K562 (cell line): Measurements from ENCODE around the gene HSPA1L. TPM values are rescaled to one million over a fixed set of nuclear protein-coding genes. Genes with fewer than 3 reads are reported as not detected.

Experiments
- ATAC-seq: fragments of 200-7000 bp; cut with Tn5 transposase; 3 replicates; pipeline ENCODE4 v1.9.1; 2020; ENCODE audit warnings: moderate library complexity
- BruUV-seq: library from RNA; stranded (reverse); fragments of 400-500 nt; replicated peaks from 2 replicates; lab custom pipeline; 2021; lab: Mats Ljungman, UMichigan
- CTCF ChIA-PET: fragments of 300-600 bp; formaldehyde crosslinking; extraction: SDS; loops from one replicate; lab custom pipeline; 2021; ENCODE audit warnings: low intra/inter-chr PET ratio; lab: Yijun Ruan, JAX
- POLR2A ChIA-PET: fragments of 300-600, 350-650 bp; sonication (Branson Sonifier 250); formaldehyde crosslinking; extraction: SDS; loops from one replicate; lab custom pipeline; 2021; ENCODE audit warnings: antibody characterized with exemption, inconsistent platforms; lab: Yijun Ruan, JAX
- DNase-seq, 4 experiments: peaks; one replicate each; pipeline versions ENCODE4 v3.0.0 to v3.0.0-alpha.2; 2011 to 2018; ENCODE audit warnings: low spot score in 3 of 4, mixed read lengths in 3 of 4; ENCODE audit errors: extremely low read depth in 1 of 4
- FAIRE-seq: peaks from 2 replicates; lab custom pipeline; 2011; peaks lifted over from hg19 to GRCh38; lab: Jason Lieb, UNC
- H2AFZ ChIP-seq: 2 replicates; pipeline ENCODE4 v1.6.0; 2011; ENCODE audit warnings: low read depth, low read length, control low read depth, inconsistent platforms
- H3K27ac ChIP-seq: fragments of 200-600 bp; 3 replicates; pipeline ENCODE4 v1.8.0; 2011; ENCODE audit warnings: low read depth, mild to moderate bottlenecking, control low read depth, inconsistent platforms, low read length, moderate library complexity, mixed read lengths; ENCODE audit errors: extremely low read depth
- H3K27me3 ChIP-seq, 2 experiments: fragments of 300-600 bp in 1 of 2; 2 replicates in 1 of 2; 3 replicates in 1 of 2; pipeline versions ENCODE4 v1.6.0 to v1.8.0; 2011; ENCODE audit warnings: inconsistent platforms in 2 of 2, low read length in 2 of 2, mild to moderate bottlenecking in 1 of 2, mixed read lengths in 1 of 2, moderate library complexity in 1 of 2; ENCODE audit not compliant: control insufficient read depth in 2 of 2, insufficient read depth in 2 of 2
- H3K36me3 ChIP-seq: fragments of 300-600 bp; 3 replicates; pipeline ENCODE4 v1.8.0; 2011; ENCODE audit warnings: mild to moderate bottlenecking, low read length, inconsistent platforms; ENCODE audit not compliant: control insufficient read depth, insufficient read depth
- H3K4me1 ChIP-seq, 2 experiments: fragments of 200-600 bp in 1 of 2; replicated peaks in 1 of 2; 2 replicates in 1 of 2; 3 replicates in 1 of 2; pipeline versions ENCODE4 v1.5.1 to v1.8.0; 2011; ENCODE audit warnings: inconsistent platforms in 2 of 2, low read length in 2 of 2, mild to moderate bottlenecking in 1 of 2, mixed read lengths in 1 of 2, moderate library complexity in 1 of 2; ENCODE audit not compliant: control insufficient read depth in 2 of 2, insufficient read depth in 2 of 2
- H3K4me2 ChIP-seq: 2 replicates; pipeline ENCODE4 v1.6.1; 2011; ENCODE audit warnings: low read length, control low read depth, inconsistent platforms, mixed read lengths; ENCODE audit not compliant: insufficient read depth
- H3K4me3 ChIP-seq: fragments of 200-600 bp; sonication (generic), shearing (Covaris generic); 2 replicates; pipeline ENCODE4 v1.5.1; 2016; ENCODE audit warnings: control low read depth, inconsistent platforms
- H3K79me2 ChIP-seq: fragments of 200-600 bp; 3 replicates; pipeline ENCODE4 v1.8.0; 2011; ENCODE audit warnings: low read length, inconsistent platforms; ENCODE audit not compliant: control insufficient read depth, insufficient read depth
- H3K9ac ChIP-seq, 2 experiments: 2 replicates each; pipeline versions ENCODE4 v1.6.0 to v1.6.1; 2011; ENCODE audit warnings: low read depth in 2 of 2, low read length in 2 of 2, control low read depth in 1 of 2, inconsistent platforms in 1 of 2, mild to moderate bottlenecking in 1 of 2, mixed read lengths in 1 of 2; ENCODE audit not compliant: insufficient read depth in 1 of 2
- H3K9me1 ChIP-seq: one replicate; pipeline ENCODE4 v1.6.0; 2011; ENCODE audit warnings: inconsistent platforms, mild to moderate bottlenecking, low read length, moderate library complexity; ENCODE audit not compliant: control insufficient read depth, insufficient read depth
- H3K9me3 ChIP-seq: replicated peaks from 2 replicates; pipeline ENCODE4 v1.5.1; 2011; ENCODE audit warnings: low read depth, low read length, inconsistent platforms; ENCODE audit not compliant: control insufficient read depth, insufficient read depth
- H4K20me1 ChIP-seq: replicated peaks from 2 replicates; pipeline ENCODE4 v1.6.1; 2011; ENCODE audit warnings: low read length, inconsistent platforms, mixed read lengths; ENCODE audit not compliant: control insufficient read depth, insufficient read depth
- CHD4 ChIP-seq: fragments of 200-600 bp; sonication (generic); IDR thresholded peaks from 3 replicates; pipeline ENCODE4 v1.6.1; 2012; ENCODE audit warnings: low read depth, mild to moderate bottlenecking, mixed read lengths, low read length, inconsistent platforms; ENCODE audit not compliant: insufficient read depth, insufficient replicate concordance, poor library complexity, severe bottlenecking
- FOS ChIP-seq: IDR thresholded peaks from 3 replicates; pipeline ENCODE4 v1.6.1; 2011; ENCODE audit not compliant: insufficient read length; ENCODE audit errors: extremely low read depth
- GTF2A2 ChIP-seq: IDR thresholded peaks from 2 replicates; pipeline ENCODE4 v1.6.1; 2016; ENCODE audit warnings: mild to moderate bottlenecking, missing genetic modification characterization, missing compliant biosample characterization
- HEY1 ChIP-seq: fragments of 250-450 bp; sonication (Bioruptor Pico); IDR thresholded peaks from 2 replicates; pipeline ENCODE4 v1.5.0; 2020; ENCODE audit warnings: mild to moderate bottlenecking, moderate library complexity, borderline replicate concordance
- HNRNPK ChIP-seq: fragments of 200-400 bp; formaldehyde crosslinking; IDR thresholded peaks from one replicate; pipeline ENCODE4 v1.6.1; 2018; ENCODE audit warnings: mild to moderate bottlenecking, low read depth, low read length; ENCODE audit not compliant: poor library complexity, severe bottlenecking
- HOXB6 ChIP-seq: fragments of 250-450 bp; sonication (Bioruptor Pico); IDR thresholded peaks from 2 replicates; pipeline ENCODE4 v1.5.1; 2022; ENCODE audit warnings: mild to moderate bottlenecking, borderline replicate concordance
- MCM3 ChIP-seq: fragments of 450-650 bp; IDR thresholded peaks from 2 replicates; pipeline ENCODE4 v1.6.1; 2016
- PTRF ChIP-seq: fragments of 450-650 bp; IDR thresholded peaks from 2 replicates; pipeline ENCODE4 v1.6.1; 2016; ENCODE audit warnings: mild to moderate bottlenecking, missing genetic modification characterization, missing compliant biosample characterization
- SNRNP70 ChIP-seq: fragments of 200-400 bp; formaldehyde crosslinking; optimal IDR thresholded peaks from 2 replicates; pipeline ENCODE3; 2017; ENCODE audit warnings: low read depth, low read length
- STAT5B ChIP-seq: fragments of 250-450 bp; sonication (Bioruptor Pico); IDR thresholded peaks from 2 replicates; pipeline ENCODE4 v1.8.0; 2021; ENCODE audit warnings: mild to moderate bottlenecking, inconsistent platforms
- ZC3H11A ChIP-seq: IDR thresholded peaks from 2 replicates; pipeline ENCODE4 v1.6.1; 2012; ENCODE audit warnings: low read depth, low read length, improper control_type of control experiment
- ZNF165 ChIP-seq: fragments of 250-450 bp; sonication (Bioruptor Pico); IDR thresholded peaks from 2 replicates; pipeline ENCODE4 v1.4.0; 2020; ENCODE audit warnings: borderline replicate concordance
- ZNF561 ChIP-seq: fragments of 450-650 bp; formaldehyde crosslinking; conservative IDR thresholded peaks from 2 replicates; pipeline ENCODE4 v1.4.0; 2020; ENCODE audit warnings: mild to moderate bottlenecking, moderate library complexity
- WGBS: fragments of 100-300 bp; shearing (Covaris generic); methylation state at CpG from one replicate; pipeline ENCODE4 v1.1.6; 2016; ENCODE audit warnings: low coverage, mixed read lengths; ENCODE audit not compliant: insufficient coverage; ENCODE audit errors: missing lambda C conversion rate; 5-methylcytosine and 5-hydroxymethylcytosine counted together
- in situ Hi-C: fragments of 300-500 bp; cut with MboI; formaldehyde crosslinking; loops from 4 replicates; pipeline ENCODE4 v1.15.0; 2018; ENCODE audit warnings: inconsistent platforms, mixed read lengths
- intact Hi-C: fragments of 100-400 bp; cut with micrococcal nuclease; formaldehyde crosslinking; loops from 2 replicates; pipeline ENCODE4 v1.14.2; 2022
- polyA plus RNA-seq, 8 experiments: library from polyadenylated mRNA; depleted of rRNA in 4 of 8; stranded (reverse) in 5 of 8; unstranded in 3 of 8; fragments of >200 nt; fragmentation: Nextera tagmentation in 2 of 8; fragmentation: Illumina TruSeq in 1 of 8; extraction: Ambion mirVana in 2 of 8; extraction: Trizol in 1 of 8; gene quantifications; 2 replicates each; pipeline versions ENCODE4 v1.2.1 to v1.2.3, GENCODE V29; 2011 to 2014; ENCODE audit warnings: inconsistent platforms in 1 of 8, missing spikeins in 1 of 8
- total RNA-seq, 7 experiments: library from RNA; depleted of rRNA in 6 of 7; stranded (reverse); fragments of >200 nt in 6 of 7; fragmentation: Illumina TruSeq in 2 of 7; extraction: Trizol in 2 of 7; gene quantifications; 2 replicates each; pipeline versions ENCODE4 v1.2.1 to v1.2.3, GENCODE V29; 2011 to 2021; ENCODE audit warnings: low replicate concordance in 1 of 7
- TF ChIP-seq, protein P1 (sequence below), 2 experiments: fragments of 450-650 bp; IDR thresholded peaks; 2 replicates each; pipeline ENCODE4 v1.6.1; 2018; ENCODE audit warnings: mild to moderate bottlenecking in 2 of 2, low read depth in 1 of 2; ENCODE audit not compliant: partially characterized antibody in 2 of 2

HSPA1L gene
- total and polyA plus RNA-seq, 9 of the 15 experiments (the other 6 are each of a cell fraction or from before 2014, with no cell fraction given), result 0.14 to 2.1 (median 1.3) TPM

DNA sequence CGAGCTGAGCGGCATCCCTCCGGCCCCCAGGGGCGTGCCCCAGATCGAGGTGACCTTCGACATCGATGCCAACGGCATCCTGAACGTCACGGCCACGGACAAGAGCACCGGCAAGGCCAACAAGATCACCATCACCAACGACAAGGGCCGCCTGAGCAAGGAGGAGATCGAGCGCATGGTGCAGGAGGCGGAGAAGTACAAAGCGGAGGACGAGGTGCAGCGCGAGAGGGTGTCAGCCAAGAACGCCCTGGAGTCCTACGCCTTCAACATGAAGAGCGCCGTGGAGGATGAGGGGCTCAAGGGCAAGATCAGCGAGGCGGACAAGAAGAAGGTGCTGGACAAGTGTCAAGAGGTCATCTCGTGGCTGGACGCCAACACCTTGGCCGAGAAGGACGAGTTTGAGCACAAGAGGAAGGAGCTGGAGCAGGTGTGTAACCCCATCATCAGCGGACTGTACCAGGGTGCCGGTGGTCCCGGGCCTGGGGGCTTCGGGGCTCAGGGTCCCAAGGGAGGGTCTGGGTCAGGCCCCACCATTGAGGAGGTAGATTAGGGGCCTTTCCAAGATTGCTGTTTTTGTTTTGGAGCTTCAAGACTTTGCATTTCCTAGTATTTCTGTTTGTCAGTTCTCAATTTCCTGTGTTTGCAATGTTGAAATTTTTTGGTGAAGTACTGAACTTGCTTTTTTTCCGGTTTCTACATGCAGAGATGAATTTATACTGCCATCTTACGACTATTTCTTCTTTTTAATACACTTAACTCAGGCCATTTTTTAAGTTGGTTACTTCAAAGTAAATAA lies 2.2 kb upstream of the HSPA1L start (continued):
- TF ChIP-seq, protein P1, sequence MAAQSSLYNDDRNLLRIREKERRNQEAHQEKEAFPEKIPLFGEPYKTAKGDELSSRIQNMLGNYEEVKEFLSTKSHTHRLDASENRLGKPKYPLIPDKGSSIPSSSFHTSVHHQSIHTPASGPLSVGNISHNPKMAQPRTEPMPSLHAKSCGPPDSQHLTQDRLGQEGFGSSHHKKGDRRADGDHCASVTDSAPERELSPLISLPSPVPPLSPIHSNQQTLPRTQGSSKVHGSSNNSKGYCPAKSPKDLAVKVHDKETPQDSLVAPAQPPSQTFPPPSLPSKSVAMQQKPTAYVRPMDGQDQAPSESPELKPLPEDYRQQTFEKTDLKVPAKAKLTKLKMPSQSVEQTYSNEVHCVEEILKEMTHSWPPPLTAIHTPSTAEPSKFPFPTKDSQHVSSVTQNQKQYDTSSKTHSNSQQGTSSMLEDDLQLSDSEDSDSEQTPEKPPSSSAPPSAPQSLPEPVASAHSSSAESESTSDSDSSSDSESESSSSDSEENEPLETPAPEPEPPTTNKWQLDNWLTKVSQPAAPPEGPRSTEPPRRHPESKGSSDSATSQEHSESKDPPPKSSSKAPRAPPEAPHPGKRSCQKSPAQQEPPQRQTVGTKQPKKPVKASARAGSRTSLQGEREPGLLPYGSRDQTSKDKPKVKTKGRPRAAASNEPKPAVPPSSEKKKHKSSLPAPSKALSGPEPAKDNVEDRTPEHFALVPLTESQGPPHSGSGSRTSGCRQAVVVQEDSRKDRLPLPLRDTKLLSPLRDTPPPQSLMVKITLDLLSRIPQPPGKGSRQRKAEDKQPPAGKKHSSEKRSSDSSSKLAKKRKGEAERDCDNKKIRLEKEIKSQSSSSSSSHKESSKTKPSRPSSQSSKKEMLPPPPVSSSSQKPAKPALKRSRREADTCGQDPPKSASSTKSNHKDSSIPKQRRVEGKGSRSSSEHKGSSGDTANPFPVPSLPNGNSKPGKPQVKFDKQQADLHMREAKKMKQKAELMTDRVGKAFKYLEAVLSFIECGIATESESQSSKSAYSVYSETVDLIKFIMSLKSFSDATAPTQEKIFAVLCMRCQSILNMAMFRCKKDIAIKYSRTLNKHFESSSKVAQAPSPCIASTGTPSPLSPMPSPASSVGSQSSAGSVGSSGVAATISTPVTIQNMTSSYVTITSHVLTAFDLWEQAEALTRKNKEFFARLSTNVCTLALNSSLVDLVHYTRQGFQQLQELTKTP (IDR thresholded peaks at IDR 0.05; ENCODE audit: low read depth in 1 of 2, partially characterized antibody in 2 of 2), result peak in 1 of 2 experiments; percentile 21
- TF ChIP-seq HEY1 (CRISPR knock-in tag), result peak; percentile 9; the same call in 1 of the 2 replicates

DNA sequence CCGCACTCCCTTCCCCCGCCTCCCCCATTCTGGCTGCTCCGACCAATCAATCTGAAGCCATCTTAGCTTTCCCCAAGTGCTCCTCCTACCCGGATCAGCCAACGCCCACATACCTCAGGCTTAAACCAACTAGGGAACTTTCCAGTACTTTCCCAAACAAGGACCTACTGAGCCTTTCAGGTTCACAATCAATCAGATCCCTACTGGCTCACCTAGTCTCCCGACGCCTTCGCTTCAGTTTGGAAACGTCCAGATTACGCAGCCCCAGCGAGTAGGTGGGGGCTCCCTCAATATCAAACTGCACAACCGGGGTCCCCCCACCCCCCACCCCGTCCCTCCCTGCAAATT lies 432 bp downstream of the HSPA1L start:
- peak overlapping the region; percentile 73 to 88 for H3K9ac ChIP-seq
- BruUV-seq, result no TSS peak
- H3K4me3 ChIP-seq, result peak overlapping the region; percentile 54
- peak; percentile 93 to 100 (median 96) for DNase-seq
- in situ Hi-C loops, result no loop called here
- peak overlapping the region; percentile 97 for H3K27ac ChIP-seq
- peaks cover 39% of the 10 kb centered on the region for H3K79me2 ChIP-seq
- 1% methylated on average over 13 of the region's 13 CpGs for WGBS
- intact Hi-C loops, result loop anchor here (2.0 kb wide), 1 partner anchor 20 kb away; the partner anchor contains the start of gene VARS1
- CTCF ChIA-PET, result no interaction called here
- peaks cover 16% of the 10 kb centered on the region for H4K20me1 ChIP-seq
- no peaks in the 10 kb centered on the region for H3K27me3 ChIP-seq
- peak; percentile 87 for FAIRE-seq
- H2AFZ ChIP-seq, result peak overlapping the region; percentile 82
- POLR2A ChIA-PET, result interaction anchor here (0.6 to 4.5 kb wide), 45 partner anchors 8 to 1240 kb away, joined by 3 to 93 read pairs (median 5); partner anchors contain the start of genes ABHD16A, BAG6, C6orf47 and CLIC1
- peak overlapping the region; percentile 97 for H3K4me2 ChIP-seq
- H3K36me3 ChIP-seq, result peaks cover 18% of the 10 kb centered on the region
- H3K4me1 ChIP-seq, result peaks cover 23 to 35% of the 10 kb centered on the region in 2 experiments
- peak; percentile 80 for ATAC-seq
- no peaks in the 10 kb centered on the region for H3K9me1 ChIP-seq
- H3K9me3 ChIP-seq, result no peaks in the 10 kb centered on the region
- TF ChIP-seq SNRNP70, result no peak
- no peak for TF ChIP-seq HNRNPK
- peak; percentile 19 for TF ChIP-seq FOS
- peak; percentile 63; the same call in 1 of the 2 replicates for TF ChIP-seq ZNF561 (CRISPR knock-in tag)
- 0 out of 2 replicates have a peak, but pooled peaks have one; percentile 62 for TF ChIP-seq ZNF165 (CRISPR knock-in tag)
- no peak for TF ChIP-seq HOXB6 (CRISPR knock-in tag)
- peak; percentile 90 for TF ChIP-seq CHD4
- TF ChIP-seq ZC3H11A, result no peak
- TF ChIP-seq GTF2A2 (tag), result no peak
- no peak for TF ChIP-seq STAT5B (CRISPR knock-in tag)
- TF ChIP-seq PTRF, result no peak
- TF ChIP-seq MCM3, result no peak
